Liver (tissue), 3 donors: ENCODE results near the gene SREBF2.

Source experiments
- ATF3 ChIP-seq: IDR thresholded peaks from 2 replicates; pipeline ENCODE4 v1.6.1; 2016; ENCODE audit warnings: antibody characterized with exemption
- CTCF ChIP-seq: fragments of 150-350 bp; IDR thresholded peaks from 2 replicates; pipeline ENCODE4 v1.5.1; 2017; ENCODE audit warnings: improper control_type of control experiment, low read depth, low read length; ENCODE audit not compliant: missing input control
- EGR1 ChIP-seq, 2 donors: IDR thresholded peaks; 2 replicates each; pipeline ENCODE4 v1.6.1; 2016 to 2018; ENCODE audit warnings: antibody characterized with exemption in 2 of 2, low read depth in 2 of 2
- JUND ChIP-seq, 2 donors: IDR thresholded peaks; 2 replicates each; pipeline ENCODE4 v1.6.1; 2016; ENCODE audit warnings: antibody characterized with exemption in 2 of 2
- MAX ChIP-seq: IDR thresholded peaks from 2 replicates; pipeline ENCODE4 v1.6.1; 2016; ENCODE audit warnings: antibody characterized with exemption
- NR2F2 ChIP-seq: IDR thresholded peaks from 2 replicates; pipeline ENCODE4 v1.6.1; 2016; ENCODE audit warnings: antibody characterized with exemption
- RAD21 ChIP-seq, 2 donors: IDR thresholded peaks; 2 replicates each; pipeline ENCODE4 v1.6.1; 2016; ENCODE audit warnings: antibody characterized with exemption in 2 of 2, mild to moderate bottlenecking in 2 of 2
- REST ChIP-seq: IDR thresholded peaks from 2 replicates; pipeline ENCODE4 v1.6.1; 2016; ENCODE audit warnings: antibody characterized with exemption, mild to moderate bottlenecking
- SP1 ChIP-seq: IDR thresholded peaks from 2 replicates; pipeline ENCODE4 v1.6.1; 2018; ENCODE audit warnings: antibody characterized with exemption, mild to moderate bottlenecking
- TAF1 ChIP-seq: conservative IDR thresholded peaks from 2 replicates; pipeline ENCODE4 v1.6.1; 2016; ENCODE audit warnings: antibody characterized with exemption, mild to moderate bottlenecking
- YY1 ChIP-seq: IDR thresholded peaks from 2 replicates; pipeline ENCODE4 v1.6.1; 2016; ENCODE audit warnings: antibody characterized with exemption, mild to moderate bottlenecking
- ZBTB33 ChIP-seq: IDR thresholded peaks from 2 replicates; pipeline ENCODE4 v1.6.1; 2016; ENCODE audit warnings: antibody characterized with exemption
- donor health status: healthy.
- donor health status: healthy.

GRCh38 chr22:41933411-41934177 lies 100.7 kb downstream of the SREBF2 start:
- TF ChIP-seq CTCF = no peak
- no peak for TF ChIP-seq JUND (IDR thresholded peaks at IDR 0.05)
- TF ChIP-seq SP1 = no peak
- no peak for TF ChIP-seq NR2F2
- no peak for TF ChIP-seq TAF1
- no peak for TF ChIP-seq RAD21 (IDR thresholded peaks at IDR 0.05)
- TF ChIP-seq ATF3 = no peak
- no peak for TF ChIP-seq ZBTB33
- no peak for TF ChIP-seq REST
- no peak for TF ChIP-seq MAX
- no peak for TF ChIP-seq EGR1 (IDR thresholded peaks at IDR 0.05; ENCODE audit: low read depth in 2 of 2)
- no peak for TF ChIP-seq YY1
